Cardiac fibroblast (primary cell): Measurements from ENCODE around the gene CRADD.
"Not testable (repeated sequence)": the region's sequence is repeated elsewhere in the genome, so short reads cannot be mapped to it uniquely, and the experiment has no call there.

Experiments
- DNase-seq, 2 donors: peaks; one replicate each; pipeline versions ENCODE4 v3.0.0 to v3.0.0-alpha.2; 2010; ENCODE audit warnings: low read depth in 2 of 2
- H3K4me3 ChIP-seq, 2 donors: replicated peaks in 1 of 2; 1 replicate in 1 of 2; 2 replicates in 1 of 2; pipeline ENCODE4 v1.5.1; 2011; ENCODE audit warnings: low read depth in 2 of 2, low read length in 2 of 2, mild to moderate bottlenecking in 2 of 2, moderate library complexity in 1 of 2
- CTCF ChIP-seq: IDR thresholded peaks from one replicate; pipeline ENCODE4 v1.5.1; 2011; ENCODE audit warnings: low read depth, mild to moderate bottlenecking, low read length, inconsistent platforms

The CRADD gene

GRCh38 chr12:93708952-93709351 is 31.8 kb downstream of the CRADD start:
- no peak for TF ChIP-seq CTCF
- DNase-seq = no peak
- no peak overlapping the region for H3K4me3 ChIP-seq

GRCh38 chr12:93709386-93709785 is 32.2 kb downstream of the CRADD start:
- TF ChIP-seq CTCF = no peak
- no peak overlapping the region for H3K4me3 ChIP-seq
- no peak for DNase-seq

GRCh38 chr12:93710574-93710926 is 33.4 kb downstream of the CRADD start:
- H3K4me3 ChIP-seq = no peak overlapping the region
- TF ChIP-seq CTCF = no peak
- DNase-seq = no peak

- DNase-seq, H3K4me3 ChIP-seq: not testable (repeated sequence)
These were observed 34.3 kb downstream of the CRADD start for GRCh38 chr12:93711502-93711901.

GRCh38 chr12:93712200-93712599 is 35.0 kb downstream of the CRADD start:
- TF ChIP-seq CTCF = no peak
- no peak for DNase-seq
- no peak overlapping the region for H3K4me3 ChIP-seq

GRCh38 chr12:93713060-93713459 is 35.9 kb downstream of the CRADD start:
- no peak overlapping the region for H3K4me3 ChIP-seq
- DNase-seq = no peak
- TF ChIP-seq CTCF = no peak

GRCh38 chr12:93713800-93714199 is 36.6 kb downstream of the CRADD start:
- DNase-seq = no peak
- H3K4me3 ChIP-seq = no peak overlapping the region
- no peak for TF ChIP-seq CTCF

- DNase-seq = peak in 1 of 2 donors; percentile 43
- no peak for TF ChIP-seq CTCF
These were observed 37.2 kb downstream of the CRADD start for GRCh38 chr12:93714382-93714781.

More at GRCh38 chr12:93714382-93714781, 37.2 kb downstream of the CRADD start:
- H3K4me3 ChIP-seq = no peak overlapping the region
